ENCODE measurements around the gene FSD1. TPM values are rescaled to one million over a fixed set of nuclear protein-coding genes. Genes with fewer than 3 reads are reported as not detected.
"Not testable (repeated sequence)": the region's sequence is repeated elsewhere in the genome, so short reads cannot be mapped to it uniquely, and the experiment has no call there.

FSD1 gene
- total RNA-seq, 1 donor = 1.1 TPM

- DNase-seq (ENCODE audit: insufficient read length, low spot score, missing footprints) = peak; percentile 88
- Histone ChIP-seq H3K27ac (ENCODE audit: low read depth, low read length) (no peak overlapping the region), H2AFZ (ENCODE audit: low read length) (no peak overlapping the region)
These were observed 24.6 kb upstream of the FSD1 start for GRCh38 chr19:4279530-4280422.

GRCh38 chr19:4284176-4284958 is 20.0 kb upstream of the FSD1 start:
- no peak for TF ChIP-seq CTCF (IDR thresholded peaks at IDR 0.05; ENCODE audit: extremely low read depth, low read depth, low read length)
- DNase-seq (ENCODE audit: insufficient read length, low spot score, missing footprints) = peak; percentile 92
- H3K4me1 ChIP-seq (ENCODE audit: insufficient read depth, low read length) = no peaks in the 10 kb centered on the region
- no peaks in the 10 kb centered on the region for H3K9me3 ChIP-seq (ENCODE audit: low read depth, low read length)
- no peaks in the 10 kb centered on the region for H3K36me3 ChIP-seq (ENCODE audit: insufficient read depth, low read length)
- no peak overlapping the region for H2AFZ ChIP-seq (ENCODE audit: low read length)
- no peaks in the 10 kb centered on the region for H4K20me1 ChIP-seq (ENCODE audit: insufficient read depth, low read length)
- no peaks in the 10 kb centered on the region for H3K79me2 ChIP-seq (ENCODE audit: insufficient read depth, low read length)
- no peak overlapping the region for H3K27ac ChIP-seq (ENCODE audit: low read depth, low read length)
- H3K27me3 ChIP-seq (ENCODE audit: insufficient read depth, low read length) = peaks cover 24% of the 10 kb centered on the region
- no peak overlapping the region for H3K4me3 ChIP-seq (ENCODE audit: insufficient read depth, low read length)
- no peak overlapping the region for H3K4me2 ChIP-seq (ENCODE audit: insufficient read depth, low read length)

More at GRCh38 chr19:4279530-4280422, 24.6 kb upstream of the FSD1 start:
- H3K4me3 ChIP-seq (ENCODE audit: insufficient read depth, low read length) = no peak overlapping the region
- H4K20me1 ChIP-seq (ENCODE audit: insufficient read depth, low read length) = no peaks in the 10 kb centered on the region
- H3K4me2 ChIP-seq (ENCODE audit: insufficient read depth, low read length) = no peak overlapping the region
- no peaks in the 10 kb centered on the region for H3K4me1 ChIP-seq (ENCODE audit: insufficient read depth, low read length)
- TF ChIP-seq CTCF (IDR thresholded peaks at IDR 0.05; ENCODE audit: extremely low read depth, low read depth, low read length) = no peak
- no peaks in the 10 kb centered on the region for H3K9me3 ChIP-seq (ENCODE audit: low read depth, low read length)
- no peaks in the 10 kb centered on the region for H3K36me3 ChIP-seq (ENCODE audit: insufficient read depth, low read length)
- no peaks in the 10 kb centered on the region for H3K79me2 ChIP-seq (ENCODE audit: insufficient read depth, low read length)
- H3K27me3 ChIP-seq (ENCODE audit: insufficient read depth, low read length) = peaks cover 34% of the 10 kb centered on the region

- H3K4me1 ChIP-seq (ENCODE audit: insufficient read depth, low read length) = no peaks in the 10 kb centered on the region
- H2AFZ ChIP-seq (ENCODE audit: low read length) = no peak overlapping the region
- no peaks in the 10 kb centered on the region for H4K20me1 ChIP-seq (ENCODE audit: insufficient read depth, low read length)
- peaks cover 18% of the 10 kb centered on the region for H3K27me3 ChIP-seq (ENCODE audit: insufficient read depth, low read length)
- H3K79me2 ChIP-seq (ENCODE audit: insufficient read depth, low read length) = no peaks in the 10 kb centered on the region
- H3K27ac ChIP-seq (ENCODE audit: low read depth, low read length) = no peak overlapping the region
- no peak overlapping the region for H3K4me2 ChIP-seq (ENCODE audit: insufficient read depth, low read length)
- H3K4me3 ChIP-seq (ENCODE audit: insufficient read depth, low read length) = no peak overlapping the region
- no peak for TF ChIP-seq CTCF (IDR thresholded peaks at IDR 0.05; ENCODE audit: extremely low read depth, low read depth, low read length)
- H3K36me3 ChIP-seq (ENCODE audit: insufficient read depth, low read length) = no peaks in the 10 kb centered on the region
- H3K9me3 ChIP-seq (ENCODE audit: low read depth, low read length) = no peaks in the 10 kb centered on the region
- DNase-seq (ENCODE audit: insufficient read length, low spot score, missing footprints) = peak; percentile 72
These were observed 19.4 kb upstream of the FSD1 start for GRCh38 chr19:4284974-4285373.

GRCh38 chr19:4286141-4286540 is 18.3 kb upstream of the FSD1 start:
- not testable (repeated sequence) for DNase-seq (ENCODE audit: insufficient read length, low spot score, missing footprints); H3K27me3 ChIP-seq (ENCODE audit: insufficient read depth, low read length)

More at GRCh38 chr19:4286141-4286540, 18.3 kb upstream of the FSD1 start:
- H3K27ac ChIP-seq (ENCODE audit: low read depth, low read length); H3K36me3 ChIP-seq (ENCODE audit: insufficient read depth, low read length); H2AFZ ChIP-seq (ENCODE audit: low read length); H4K20me1 ChIP-seq (ENCODE audit: insufficient read depth, low read length); H3K9me3 ChIP-seq (ENCODE audit: low read depth, low read length); H3K79me2 ChIP-seq (ENCODE audit: insufficient read depth, low read length); H3K4me2 ChIP-seq (ENCODE audit: insufficient read depth, low read length); H3K4me1 ChIP-seq (ENCODE audit: insufficient read depth, low read length); H3K4me3 ChIP-seq (ENCODE audit: insufficient read depth, low read length): not testable (repeated sequence)
